8988T (cell line): ENCODE data around the gene SAMD7.

ENCODE experiments used
- DNase-seq: peaks from one replicate; pipeline ENCODE4 v3.0.0; 2011

SAMD7 gene

DNA sequence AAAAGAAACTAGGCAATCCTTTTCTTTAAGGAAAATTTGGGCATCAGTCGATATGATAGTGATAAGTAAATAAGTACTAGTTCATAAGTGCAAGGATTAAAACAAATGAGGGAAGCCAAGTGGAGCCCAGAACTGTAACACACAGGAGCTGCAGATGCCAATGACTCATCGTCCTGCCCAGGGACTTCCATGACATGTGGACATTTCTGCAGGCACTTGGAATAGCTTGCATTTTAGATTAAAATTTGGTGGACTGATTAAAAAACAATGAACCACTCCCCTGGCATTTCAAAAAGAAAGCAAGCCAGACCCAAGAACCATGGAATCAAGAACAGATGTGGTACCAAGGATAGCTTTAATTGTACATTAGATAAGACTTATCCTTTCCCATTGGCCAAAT, 2.9 kb downstream of the SAMD7 start:
- DNase-seq, result no peak

- DNase-seq, result no peak
Measured at GRCh38 chr3:169923189-169923588, 11.8 kb downstream of the SAMD7 start.

DNA sequence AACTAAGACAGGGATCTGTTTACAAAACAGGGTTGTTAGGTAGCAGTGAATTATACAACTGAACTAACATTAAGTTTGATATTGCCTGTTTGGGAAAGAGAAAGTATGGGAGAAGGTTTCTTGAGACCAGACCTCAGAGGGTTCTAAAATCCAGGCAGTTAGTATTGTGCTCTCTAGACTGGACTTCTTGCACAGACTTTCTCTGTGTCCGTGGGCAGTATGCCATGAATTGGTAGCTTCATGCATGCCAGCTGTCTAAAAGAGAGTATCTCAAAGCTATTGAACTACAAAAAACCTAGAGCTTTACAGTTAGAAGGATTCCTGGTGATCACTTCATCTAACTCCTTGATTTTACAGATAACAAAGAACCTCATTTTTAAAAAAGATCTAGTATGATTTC, 12.5 kb downstream of the SAMD7 start:
- DNase-seq, result no peak

GRCh38 chr3:169929830-169930519, 18.6 kb downstream of the SAMD7 start:
- DNase-seq, result peak; percentile 28

GRCh38 chr3:169930843-169931242, 19.5 kb downstream of the SAMD7 start:
- DNase-seq, result no peak

DNA sequence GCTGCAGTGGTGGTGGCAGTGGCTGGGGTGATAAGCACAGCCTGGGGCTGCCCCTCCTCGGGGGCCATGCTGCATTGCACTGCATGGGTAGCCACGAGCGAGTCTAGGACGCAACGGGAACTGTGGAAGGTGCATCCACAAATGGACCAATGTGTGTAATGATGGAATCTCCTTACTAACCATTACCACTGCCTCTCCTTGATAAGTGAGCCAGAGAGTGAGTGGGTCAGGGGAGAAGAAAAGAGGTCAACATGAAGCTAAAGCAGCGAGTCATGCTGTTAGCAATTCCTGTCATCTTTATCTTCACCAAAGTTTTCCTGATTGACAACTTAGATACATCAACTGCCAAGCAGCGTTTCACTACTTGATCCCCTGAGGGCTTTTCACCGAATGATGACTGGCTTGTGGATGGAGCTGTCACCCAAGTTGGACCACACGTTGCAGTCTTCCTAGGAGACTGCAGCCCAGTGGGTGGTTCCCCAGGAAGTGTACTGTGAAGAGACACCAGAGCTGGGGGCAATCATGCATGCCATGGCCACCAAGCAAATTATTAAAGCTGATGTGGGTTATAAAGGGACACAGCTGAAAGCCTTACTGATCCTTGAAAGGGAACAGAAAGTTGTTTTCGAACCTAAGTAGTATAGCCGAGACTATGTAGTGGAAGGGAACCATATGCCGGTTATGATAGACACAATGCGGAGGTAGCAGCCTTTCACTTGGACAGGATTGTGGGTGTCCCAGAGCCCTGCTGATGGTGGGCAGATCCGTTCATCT, 20.6 kb downstream of the SAMD7 start:
- DNase-seq, result no peak

DNA sequence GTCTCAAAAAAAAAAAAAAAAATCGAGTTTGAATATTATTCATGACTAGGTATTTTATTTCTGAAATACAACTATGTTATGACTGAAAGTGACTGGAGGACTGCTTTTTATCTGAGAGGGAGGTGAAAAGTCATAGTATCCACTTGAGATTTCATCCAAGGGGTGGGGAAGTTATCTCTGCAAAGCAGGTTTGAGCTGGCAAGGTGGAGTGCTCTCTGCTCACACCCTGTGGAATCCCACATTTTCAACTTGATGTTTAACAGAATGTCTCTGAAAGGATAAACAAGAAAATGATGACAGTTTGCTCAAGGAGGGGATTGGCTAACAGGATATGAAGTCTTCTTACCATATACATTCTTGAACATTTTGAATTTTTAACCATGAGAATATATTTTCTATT, 27.9 kb downstream of the SAMD7 start:
- DNase-seq, result no peak

- no peak for DNase-seq
Measured at GRCh38 chr3:169939751-169940150, 28.4 kb downstream of the SAMD7 start.

DNA sequence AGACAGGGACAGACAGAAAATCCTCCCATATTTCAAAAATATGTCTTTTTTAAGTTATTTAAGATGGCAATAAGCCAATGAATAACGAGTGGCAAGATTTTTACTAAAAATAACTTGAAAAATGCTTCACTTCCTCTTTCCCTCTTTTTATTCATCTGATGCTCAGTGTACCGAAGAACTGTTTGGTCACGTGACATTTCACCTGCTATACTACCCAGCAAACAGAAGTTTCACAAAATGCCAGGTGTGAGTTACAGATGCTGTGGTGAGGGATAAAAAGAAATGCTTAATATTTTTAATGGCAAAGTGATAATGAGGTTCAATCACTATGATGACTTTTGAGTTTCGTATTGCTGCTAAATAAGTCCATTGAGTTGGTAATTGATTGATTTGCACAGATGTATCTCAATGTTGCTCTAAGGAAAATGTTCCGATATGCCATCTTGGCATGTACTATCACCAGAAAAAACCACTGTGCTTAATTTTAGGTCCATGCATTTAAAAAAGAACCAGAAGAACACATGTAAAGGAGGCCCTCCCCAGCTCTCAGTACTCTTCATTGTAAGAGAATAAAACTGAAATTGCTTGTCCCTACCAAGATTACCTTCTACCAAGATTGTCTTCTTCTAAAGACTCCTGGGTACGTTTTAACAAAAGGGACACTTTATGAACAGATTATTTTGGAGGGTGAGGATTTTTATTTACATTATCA, 29.3 kb downstream of the SAMD7 start:
- DNase-seq, result no peak

DNA sequence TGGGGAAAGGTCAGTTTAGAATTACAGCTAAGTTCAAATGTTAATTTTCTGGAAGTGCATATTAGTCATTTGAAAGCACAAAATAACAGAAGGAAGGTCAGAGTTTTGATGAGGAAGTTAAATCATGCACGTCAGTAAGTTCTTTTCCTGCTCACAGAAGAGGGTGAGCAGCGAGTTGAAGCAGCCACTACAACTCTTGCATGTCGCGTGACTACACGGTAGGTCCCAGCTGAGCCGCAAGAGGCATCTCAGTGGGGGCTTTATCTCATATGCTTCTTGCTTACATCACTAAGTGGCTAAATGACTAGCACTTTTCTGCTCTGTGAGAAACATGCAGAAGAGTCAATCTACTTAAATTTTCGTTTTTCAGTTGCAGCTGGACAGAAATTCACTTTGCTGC, 33.9 kb downstream of the SAMD7 start:
- no peak for DNase-seq

- no peak for DNase-seq
Measured at GRCh38 chr3:169946336-169946735, 35.0 kb downstream of the SAMD7 start.

GRCh38 chr3:169948559-169949448, 37.4 kb downstream of the SAMD7 start:
- DNase-seq, result no peak

- DNase-seq, result no peak
Measured at GRCh38 chr3:169952045-169952444, 40.7 kb downstream of the SAMD7 start.

GRCh38 chr3:169953462-169954141, 42.2 kb downstream of the SAMD7 start:
- no peak for DNase-seq

GRCh38 chr3:169954142-169954756, 42.9 kb downstream of the SAMD7 start:
- DNase-seq, result no peak

GRCh38 chr3:169955406-169955805, 44.0 kb downstream of the SAMD7 start:
- DNase-seq, result no peak

DNA sequence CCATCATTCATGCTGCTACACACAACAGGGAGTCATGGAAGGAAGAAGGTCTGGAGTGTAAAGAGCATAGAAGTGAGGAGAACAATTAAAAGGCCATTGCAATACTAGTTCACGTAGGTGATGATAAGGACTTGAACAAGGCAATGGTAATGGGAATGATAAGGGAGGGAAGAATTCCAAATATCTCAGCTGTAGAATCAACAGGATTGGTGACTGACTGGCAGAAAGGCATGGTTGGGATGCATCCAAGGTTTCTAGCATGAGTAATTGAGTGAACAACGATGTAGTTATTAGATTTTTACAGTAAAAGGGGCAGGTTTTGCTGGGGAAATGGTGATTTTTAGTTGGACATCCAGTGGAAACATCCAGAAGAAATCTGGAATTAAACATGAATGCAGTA, 52.8 kb downstream of the SAMD7 start:
- no peak for DNase-seq

DNA sequence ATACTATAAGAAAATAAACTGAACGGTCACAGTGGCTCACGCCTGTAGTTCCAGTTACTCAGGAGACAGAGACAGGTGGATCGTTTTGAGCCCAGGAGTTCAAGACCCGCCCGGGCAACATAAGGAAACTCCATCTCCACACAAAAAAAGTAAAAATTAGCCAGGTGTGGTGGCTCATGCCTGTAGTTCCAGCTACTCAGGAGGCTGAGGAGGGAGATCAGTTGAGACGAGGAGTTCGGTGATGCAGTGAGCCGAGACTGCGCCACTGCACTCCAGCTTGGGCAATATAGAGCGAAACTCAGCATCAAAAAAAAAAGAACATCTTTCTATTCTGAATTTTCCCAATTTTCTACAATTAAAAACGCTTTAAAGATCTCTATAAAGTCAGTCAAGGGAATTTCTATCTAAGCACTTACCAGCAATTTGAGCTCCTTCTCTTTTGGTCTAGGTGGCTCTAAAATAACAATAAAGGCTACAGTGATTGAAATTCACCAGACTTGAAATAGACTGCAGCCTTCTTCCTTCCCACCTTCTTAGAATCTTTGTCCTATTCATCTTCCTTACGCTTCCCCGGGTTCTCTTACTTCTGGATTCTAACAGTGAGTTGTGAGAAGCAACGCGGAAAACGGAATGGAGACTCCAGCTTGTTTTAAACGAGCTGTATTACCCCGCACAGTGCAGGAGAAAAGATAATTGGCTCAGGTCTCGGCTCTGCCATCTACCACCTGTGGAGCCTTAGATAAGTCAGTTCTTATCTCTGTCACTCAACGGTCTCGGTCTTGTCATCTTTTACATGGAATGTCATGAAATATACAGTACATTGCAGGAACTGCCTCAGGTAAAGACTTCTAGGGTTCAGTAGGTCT, 54.4 kb downstream of the SAMD7 start:
- DNase-seq, result no peak

GRCh38 chr3:169966428-169966950, 55.1 kb downstream of the SAMD7 start, which contains the start of gene SEC62:
SEC62 (plus strand) TSS chr3:169966807; CDS start chr3:169966823, 16 bp downstream.
- DNase-seq, result peak; percentile 73
